UCSD-AML1 (cell line): ENCODE results near the gene WTAP.
"Not testable (repeated sequence)": the region's sequence is repeated elsewhere in the genome, so short reads cannot be mapped to it uniquely, and the experiment has no call there.

Experiments used
- DNase-seq: peaks from one replicate; lab custom pipeline; 2025; ENCODE audit not compliant: unreplicated experiment; lab: John Stamatoyannopoulos, UW

The WTAP gene

DNA sequence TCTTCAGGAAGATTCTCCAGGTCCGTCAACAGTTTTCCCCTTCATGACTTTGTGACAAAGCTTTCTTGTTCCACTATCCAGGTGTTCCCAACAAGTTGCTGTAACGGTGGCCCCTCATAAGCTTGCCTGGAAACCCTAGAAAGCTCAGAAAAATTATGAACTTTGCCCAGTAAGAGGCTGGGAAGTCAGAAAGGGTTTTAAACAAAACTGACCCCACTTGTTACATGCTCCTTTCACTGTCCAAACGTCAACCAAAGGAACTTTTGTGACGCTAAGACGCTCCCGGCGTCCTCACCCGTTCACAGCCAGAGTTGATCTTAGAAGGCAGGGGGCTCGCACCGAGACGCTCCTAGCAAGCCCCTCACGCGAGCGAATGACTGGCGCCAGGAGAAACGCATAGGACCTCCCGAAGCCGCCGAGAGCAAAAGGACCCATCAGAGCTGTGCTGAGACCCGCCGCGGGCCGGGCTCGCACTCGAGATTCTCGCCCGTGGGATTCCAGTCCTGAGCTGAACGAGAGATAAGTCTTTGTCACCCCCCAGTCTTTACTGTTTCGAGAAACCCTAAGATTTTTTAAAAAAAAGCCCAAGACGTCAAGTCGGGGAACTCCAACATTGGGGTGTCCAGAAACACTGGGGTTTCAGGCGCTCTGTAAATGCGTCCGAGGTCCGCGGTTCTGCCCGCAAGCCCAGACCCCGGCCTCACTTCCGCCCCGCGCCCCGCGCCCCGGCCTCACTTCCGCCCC, 34.0 kb downstream of the WTAP start:
- DNase-seq = no peak

DNA sequence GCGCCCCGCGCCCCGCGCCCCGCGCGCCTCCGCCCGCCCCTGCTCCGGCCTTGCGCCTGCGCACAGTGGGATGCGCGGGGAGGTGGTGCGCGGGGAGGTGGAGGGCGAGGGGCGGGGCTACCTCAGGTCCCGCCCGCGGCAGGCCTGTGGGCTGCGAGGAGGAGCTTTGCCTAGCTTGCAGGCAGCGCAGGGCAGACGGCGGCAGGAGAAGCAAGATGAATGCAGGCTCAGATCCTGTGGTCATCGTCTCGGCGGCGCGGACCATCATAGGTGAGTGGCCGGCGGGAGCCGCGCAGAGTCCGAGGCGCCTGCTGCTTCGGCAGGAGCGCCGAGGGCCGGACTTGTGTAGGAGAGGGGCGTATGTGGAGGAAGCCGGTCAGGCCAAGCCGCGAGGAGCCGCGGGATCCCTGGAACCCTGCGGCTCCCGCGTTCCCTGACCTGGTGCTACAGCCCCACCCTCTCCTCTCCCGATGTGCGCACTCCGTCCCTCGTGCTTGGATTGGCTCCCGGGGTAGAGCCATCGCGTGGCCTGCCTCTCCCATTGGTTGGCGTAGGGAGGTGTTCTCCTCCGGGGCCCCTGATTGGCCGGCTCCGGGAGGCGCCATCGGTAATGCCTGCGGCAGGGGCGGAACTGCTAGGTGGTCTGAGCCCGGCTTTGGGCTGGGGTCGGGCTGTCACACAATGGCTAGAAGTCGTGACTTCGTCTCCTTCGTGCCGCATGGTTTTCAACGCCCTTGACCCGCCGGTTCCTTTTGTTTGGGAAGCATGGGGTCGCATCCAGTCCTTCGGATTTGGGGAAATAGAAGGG, 34.8 kb downstream of the WTAP start, which contains the start of gene ACAT2:
ACAT2 (plus strand) TSS at position 173 of the 808 bp plus-strand sequence; CDS start at position 216, 43 bp downstream.
- peak; percentile 92 for DNase-seq

DNA sequence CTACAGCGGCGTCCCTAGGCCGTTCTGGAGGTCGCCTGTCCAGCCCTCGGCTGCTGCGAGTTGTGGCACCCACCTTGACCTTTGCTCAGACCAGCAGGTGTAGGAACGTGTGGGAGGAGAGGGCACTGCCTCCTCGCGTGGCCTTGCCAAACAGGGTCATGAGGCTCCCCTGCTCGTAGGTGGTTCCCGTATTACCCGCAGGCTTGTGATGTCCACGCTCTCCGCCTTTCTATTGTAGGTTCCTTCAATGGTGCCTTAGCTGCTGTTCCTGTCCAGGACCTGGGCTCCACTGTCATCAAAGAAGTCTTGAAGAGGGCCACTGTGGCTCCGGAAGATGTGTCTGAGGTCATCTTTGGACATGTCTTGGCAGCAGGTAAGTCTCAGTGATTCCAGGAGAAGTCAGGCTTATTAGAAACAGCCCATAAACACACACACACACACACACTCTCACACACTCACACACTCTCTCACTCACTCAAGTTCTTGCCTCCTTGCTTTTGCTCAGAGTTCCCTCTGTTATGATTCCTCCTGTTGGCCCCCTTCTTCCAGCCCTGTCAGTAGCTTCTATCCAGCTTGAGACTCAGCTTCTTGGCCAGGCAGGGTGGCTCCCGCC, 35.5 kb downstream of the WTAP start:
- DNase-seq = no peak

DNA sequence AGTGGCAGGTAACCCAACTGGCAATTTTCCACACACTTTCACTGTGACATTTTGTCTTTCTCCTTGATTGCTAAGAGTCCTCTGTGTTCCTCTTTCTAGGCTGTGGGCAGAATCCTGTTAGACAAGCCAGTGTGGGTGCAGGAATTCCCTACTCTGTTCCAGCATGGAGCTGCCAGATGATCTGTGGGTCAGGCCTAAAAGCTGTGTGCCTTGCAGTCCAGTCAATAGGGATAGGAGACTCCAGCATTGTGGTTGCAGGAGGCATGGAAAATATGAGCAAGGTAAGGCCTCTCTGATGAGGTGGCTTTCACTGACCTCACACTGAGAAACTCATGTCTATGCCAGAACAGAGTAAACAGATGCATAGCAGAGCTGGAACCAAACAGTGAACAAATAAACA, 39.6 kb downstream of the WTAP start:
- DNase-seq = no peak

DNA sequence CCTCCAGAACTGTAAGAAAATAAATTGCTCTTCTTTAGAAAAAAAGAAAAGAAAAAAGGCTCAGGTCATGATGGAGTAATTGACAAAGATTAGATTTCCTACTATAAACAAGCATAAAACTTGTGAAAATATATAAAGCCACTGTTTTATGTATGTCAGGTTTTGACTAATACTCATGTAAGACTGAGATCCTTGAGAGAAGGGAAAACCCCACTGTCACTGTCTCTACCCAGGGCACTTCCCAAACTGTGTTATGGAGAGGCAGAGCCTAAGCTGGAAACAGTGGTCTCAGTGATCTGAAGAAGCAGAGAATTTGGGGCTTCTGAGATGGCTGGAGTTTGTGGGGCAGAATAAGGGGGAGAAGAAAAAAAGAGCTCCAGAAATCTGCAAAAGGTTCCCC, 42.2 kb downstream of the WTAP start:
- no peak for DNase-seq

DNA sequence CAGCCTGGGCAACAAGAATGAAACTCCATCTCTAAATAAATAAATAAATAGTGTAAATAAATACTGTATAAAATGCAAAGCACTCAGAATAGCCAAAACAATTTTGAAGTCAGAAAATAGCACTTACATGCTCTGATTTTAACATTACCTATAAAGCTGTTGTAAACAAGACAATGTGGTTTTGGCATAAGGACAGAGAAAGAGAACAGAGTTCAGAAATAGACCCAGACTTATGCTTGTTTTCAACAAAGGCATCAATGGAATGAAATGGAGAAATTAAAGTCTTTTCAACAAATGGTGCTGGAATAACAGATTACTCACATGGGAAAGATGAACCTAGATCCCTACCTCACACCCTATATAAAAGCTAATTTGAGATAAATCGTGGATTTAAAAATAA, 44.9 kb downstream of the WTAP start:
- no peak for DNase-seq

DNA sequence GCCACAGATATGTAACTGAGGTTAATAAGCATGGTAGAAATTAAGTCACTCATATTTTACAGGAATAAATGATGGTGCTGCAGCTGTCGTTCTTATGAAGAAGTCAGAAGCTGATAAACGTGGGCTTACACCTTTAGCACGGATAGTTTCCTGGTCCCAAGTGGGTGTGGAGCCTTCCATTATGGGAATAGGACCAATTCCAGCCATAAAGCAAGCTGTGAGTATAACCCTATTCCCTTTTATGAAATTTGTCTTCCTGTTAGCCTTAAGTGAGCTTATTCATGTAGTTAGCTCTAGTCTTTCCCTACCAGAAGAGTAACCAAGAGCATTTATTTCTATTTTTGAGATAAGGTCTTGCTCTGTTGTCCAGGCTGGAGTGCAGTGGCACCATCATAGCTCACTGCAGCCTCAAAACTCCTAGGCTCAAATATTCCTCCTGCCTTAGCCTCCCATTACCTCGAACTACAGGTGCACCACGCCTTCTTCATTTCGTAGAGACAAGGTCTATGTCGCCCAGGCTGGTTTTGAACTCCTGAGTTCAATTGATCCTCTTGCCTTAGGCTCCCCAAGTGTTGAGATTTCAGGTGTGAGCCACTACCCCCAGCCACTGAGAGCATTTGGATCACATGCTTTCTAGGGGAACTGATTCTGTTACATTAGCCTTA, 50.1 kb downstream of the WTAP start:
- no peak for DNase-seq

DNA sequence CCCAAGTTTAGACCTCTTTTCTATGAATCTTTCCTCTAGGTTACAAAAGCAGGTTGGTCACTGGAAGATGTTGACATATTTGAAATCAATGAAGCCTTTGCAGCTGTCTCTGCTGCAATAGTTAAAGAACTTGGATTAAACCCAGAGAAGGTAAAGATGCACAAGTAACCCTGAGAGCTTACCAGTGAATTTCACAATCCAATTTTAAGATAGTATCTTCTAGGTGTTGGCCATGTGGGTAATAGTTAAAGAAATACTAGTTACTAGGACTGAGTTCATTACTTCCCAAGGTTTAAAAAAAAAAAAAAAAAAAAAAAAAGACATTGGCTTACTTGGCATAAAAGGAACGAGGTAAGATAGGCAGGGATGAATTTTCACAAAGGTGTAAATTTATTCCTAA, 50.8 kb downstream of the WTAP start:
- no peak for DNase-seq

DNA sequence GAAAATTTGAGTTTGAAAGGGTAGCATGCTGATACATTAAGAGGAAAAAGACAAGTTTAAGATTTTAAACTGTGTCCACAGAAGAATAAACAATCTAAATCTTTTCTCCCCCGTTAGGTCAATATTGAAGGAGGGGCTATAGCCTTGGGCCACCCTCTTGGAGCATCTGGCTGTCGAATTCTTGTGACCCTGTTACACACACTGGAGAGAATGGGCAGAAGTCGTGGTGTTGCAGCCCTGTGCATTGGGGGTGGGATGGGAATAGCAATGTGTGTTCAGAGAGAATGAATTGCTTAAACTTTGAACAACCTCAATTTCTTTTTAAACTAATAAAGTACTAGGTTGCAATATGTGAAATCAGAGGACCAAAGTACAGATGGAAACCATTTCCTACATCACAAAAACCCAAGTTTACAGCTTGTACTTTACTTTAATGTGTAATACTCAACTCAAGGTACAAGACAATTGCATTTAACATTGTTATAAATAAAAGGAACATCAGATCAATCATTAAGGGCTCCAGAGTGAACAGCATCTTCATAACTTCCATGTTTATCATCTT, 51.3 kb downstream of the WTAP start:
- no peak for DNase-seq

DNA sequence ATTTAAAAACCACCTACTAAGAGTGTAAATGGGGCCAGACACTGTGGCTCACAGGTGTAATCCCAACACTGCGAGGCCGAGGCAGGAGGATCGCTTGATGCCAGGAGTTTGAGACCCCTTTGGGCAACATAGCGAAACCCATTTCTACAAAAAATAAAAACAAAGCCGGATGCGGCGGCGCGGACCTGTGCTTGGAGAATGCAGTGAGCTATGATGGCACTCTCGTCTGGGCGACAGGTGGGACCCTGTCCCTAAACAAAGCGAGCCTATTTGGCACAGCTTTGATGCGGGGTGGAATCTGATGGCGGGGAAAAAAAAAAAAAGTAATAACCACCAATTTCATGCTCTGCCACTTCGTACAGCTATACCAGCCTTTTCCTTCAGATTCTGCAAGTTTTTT, 61.0 kb downstream of the WTAP start:
- DNase-seq = no peak

DNA sequence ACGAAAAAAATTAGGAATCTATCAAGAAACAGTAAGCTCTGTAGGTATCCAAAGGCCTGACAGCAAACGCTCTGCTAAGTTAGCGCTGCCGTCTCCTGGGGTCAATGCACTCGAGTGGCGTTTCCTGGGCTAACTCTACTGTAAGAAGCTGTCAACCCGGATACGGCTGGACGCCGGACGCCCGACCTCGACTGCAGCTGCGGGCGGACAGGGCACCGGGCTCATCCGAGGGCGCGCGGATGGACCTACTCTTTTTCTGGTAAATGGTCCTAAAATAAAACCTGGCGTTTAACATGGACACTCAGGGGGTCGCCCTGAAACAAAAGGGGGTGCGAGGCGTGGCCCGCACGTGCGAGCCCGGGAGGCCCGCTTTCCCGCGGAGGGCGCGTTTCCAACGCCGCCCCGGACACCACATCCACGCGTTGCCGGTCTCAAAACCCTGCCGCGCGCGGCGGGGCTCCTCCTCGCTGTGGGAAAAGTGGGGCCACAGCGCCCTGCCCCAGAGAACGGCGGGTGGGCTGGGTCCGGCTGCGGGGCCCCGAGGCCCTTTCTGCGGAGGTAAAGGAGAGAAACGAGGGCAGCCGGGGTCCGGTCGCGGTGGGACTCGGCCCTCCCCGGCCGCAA, 61.6 kb downstream of the WTAP start:
- DNase-seq = peak; percentile 43

DNA sequence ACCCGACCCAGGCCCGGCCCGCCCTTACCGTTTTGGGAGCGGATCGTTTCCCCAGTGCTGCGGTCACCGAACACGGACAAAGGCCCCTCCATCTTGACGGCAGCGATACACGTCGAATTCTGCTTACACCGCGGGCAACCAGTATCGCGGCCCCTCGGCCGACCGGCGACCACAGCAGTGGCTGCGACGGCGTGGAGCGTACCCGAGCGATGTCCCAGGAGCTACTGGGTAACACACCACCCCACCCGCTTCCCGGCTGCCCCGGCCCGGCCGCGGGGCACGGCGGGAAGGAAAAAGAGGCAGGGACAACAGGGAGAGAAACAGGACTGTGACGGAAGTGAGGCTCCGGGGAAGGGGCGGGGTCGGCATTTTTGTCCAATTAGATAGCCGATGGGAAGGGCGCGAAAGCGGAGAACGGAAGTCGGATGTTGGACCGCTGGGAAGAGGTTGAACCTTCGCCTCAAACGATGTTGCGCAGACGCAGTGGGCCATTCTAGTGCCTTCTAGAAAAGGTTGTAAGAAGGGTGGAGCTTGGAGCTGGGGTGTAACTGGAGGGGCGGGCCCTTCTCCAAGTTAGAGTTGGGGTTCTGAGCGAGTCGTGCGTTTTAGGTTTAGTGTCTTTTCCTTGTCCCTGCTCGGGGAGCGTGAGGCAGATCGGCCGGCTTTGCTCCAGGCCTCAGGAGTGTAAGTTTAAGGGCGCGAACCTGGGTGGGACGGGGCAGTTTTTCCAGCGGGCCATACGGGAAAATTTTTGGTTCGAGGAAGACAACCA, 62.3 kb downstream of the WTAP start, which contains the start of gene TCP1:
TCP1 (minus strand) TSS at position 226 of the 772 bp plus-strand sequence; CDS start at position 92, 134 bp downstream.
- peak; percentile 99 for DNase-seq

DNA sequence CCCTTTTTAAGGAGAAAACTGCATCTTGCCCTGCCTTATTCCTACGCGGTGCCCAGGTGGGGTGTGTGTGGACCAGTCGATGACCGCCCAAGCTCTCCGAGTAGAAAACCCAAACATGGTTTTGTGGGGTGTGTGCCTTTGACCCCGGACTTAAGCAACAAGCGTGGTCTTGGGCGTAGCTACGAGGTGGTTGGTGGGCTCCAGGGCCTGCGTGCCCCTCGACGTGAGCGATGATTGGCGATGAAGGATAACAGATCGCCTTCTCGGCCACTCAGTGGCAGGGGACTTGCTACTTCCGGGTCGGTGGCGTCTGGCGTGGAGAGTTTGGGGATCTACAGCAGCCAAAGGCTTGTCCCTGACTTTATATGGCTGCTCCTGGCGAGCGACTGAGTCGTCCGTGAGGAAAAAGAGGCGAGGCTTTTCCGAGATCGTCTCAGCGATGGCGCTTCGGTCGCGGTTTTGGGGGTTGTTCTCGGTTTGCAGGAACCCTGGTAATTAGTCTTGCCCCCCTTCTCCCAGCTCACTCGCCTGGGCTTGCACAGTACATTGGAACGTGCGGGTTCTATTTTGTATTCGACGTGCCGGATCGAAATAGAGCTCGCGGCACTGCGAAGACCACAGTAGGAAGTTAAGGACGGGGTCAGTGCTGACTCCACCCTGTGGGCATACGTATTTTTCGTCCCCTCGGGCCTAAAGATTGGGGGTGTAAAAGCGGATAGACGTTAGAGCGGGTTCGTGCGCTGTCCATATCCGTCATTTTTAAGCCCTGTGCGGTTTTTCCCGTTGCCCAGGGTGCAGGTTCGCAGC, 63.0 kb downstream of the WTAP start, which contains the start of gene MRPL18:
MRPL18 (plus strand) TSS at position 319 of the 807 bp plus-strand sequence; CDS start at position 440, 121 bp downstream.
- DNase-seq = peak; percentile 95

DNA sequence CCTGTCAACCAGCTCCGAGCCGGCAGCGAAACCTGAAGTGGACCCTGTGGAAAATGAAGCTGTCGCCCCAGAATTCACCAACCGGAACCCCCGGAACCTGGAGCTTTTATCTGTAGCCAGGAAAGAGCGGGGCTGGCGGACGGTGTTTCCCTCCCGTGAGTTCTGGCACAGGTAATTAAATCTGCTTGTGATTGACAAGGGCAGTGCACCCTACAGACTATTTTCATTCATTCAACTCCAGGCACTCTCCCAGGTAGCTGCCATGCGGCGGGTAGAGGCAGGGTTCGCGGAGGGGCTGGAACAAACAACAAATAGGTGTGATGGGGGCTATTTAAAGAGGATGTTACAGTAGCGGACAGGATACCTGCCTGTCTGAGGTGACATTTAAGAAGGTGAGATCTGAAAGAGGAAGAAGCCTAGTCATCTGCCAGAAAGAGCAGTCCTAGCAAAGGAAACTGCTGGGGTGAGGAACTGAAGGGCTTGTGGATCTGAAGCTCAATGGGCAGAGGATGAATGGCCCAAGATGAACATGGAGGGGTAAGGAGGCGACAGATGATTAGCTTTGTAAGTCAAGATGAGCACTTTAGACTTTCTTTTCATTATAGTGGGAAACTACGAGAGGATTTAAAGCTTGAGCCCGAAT, 63.8 kb downstream of the WTAP start:
- no peak for DNase-seq

DNA sequence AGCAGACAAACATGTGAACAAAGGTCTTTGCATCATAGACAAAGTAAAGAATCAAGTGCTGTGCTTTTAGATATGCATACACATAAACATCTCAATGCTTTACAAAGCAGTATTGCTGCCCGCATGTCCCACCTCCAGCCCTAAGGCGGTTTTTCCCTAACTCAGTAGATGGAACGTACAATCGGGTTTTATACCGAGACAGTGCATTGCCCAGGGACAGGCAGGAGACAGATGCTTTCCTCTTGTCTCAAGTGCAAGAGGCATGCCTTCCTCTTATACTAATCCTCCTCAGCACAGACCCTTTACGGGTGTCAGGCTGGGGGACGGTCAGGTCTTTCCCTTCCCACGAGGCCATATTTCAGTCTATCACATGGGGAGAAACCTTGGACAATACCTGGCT, 67.7 kb downstream of the WTAP start:
- not testable (repeated sequence) for DNase-seq

DNA sequence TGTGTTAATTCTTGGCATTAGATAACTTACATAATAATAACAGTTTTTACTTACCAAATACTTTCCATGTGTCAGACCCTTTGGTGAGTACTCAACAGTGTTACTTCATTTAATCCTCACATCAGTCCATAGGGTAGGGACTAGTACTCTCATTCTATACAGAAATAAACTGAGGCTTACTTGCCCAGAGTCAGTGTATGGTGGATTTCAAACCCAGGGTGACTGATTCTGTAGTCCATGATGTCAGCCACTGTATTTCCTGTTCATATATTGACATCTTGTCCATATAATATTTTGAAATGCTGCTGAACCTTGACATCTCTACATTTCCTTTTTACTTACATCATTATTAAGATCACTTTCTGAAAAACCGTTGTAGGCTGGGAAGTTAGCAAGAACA, 70.2 kb downstream of the WTAP start:
- DNase-seq = no peak

DNA sequence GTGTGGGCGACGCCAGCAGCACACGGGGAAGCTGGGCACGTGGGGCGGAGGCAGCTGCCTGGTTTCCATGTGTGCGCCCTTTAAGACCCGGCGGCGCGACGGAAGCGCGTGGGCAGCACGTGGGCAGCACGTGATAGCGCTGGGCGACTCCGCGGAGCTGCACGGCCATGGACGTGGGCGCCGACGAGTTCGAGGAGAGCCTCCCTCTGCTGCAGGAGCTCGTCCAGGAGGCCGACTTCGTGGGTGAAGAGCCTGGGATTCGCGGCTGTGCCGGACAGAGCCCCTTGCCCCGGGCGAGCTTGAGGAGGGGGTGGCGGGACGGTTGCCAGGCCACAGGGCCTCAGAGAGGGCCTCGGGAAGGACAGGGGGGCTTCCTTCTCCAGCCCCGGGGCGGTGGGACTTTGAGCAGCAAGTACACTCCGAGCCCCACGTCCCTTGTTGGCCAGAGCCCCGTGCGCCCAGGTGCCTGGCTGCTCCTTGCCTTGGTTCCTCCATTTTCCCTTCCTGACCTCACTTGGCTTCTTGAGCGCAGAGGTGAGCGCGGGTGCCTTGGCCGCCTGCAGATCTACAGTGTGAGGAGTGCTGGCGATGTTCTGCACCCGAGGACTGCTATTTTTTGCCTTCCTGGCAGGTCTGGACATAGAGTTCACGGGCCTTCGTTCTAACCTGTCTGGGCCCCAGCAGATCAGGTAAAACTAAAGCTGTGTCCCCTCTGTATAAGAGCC, 73.0 kb downstream of the WTAP start, which contains the start of gene PNLDC1:
PNLDC1 (plus strand) TSS at position 136 of the 725 bp plus-strand sequence; CDS start at position 168, 32 bp downstream.
- DNase-seq = no peak
